Lower lobe of right lung (tissue), 2 donors: ENCODE data around the gene RALGPS1. TPM values are rescaled to one million over a fixed set of nuclear protein-coding genes. Genes with fewer than 3 reads are reported as not detected.
A peak's percentile ranks its signal among the peaks of the same experiment; 100 is the strongest.

Source experiments
- ATAC-seq, 2 donors: fragments of 200-7000 bp; cut with Tn5 transposase; one replicate each; pipeline ENCODE4 v1.9.1; 2020 to 2022; ENCODE audit warnings: mild to moderate bottlenecking in 2 of 2, moderate library complexity in 2 of 2
- DNase-seq: peaks from one replicate; pipeline ENCODE4 v3.0.0-alpha.2; 2020
- H3K27ac ChIP-seq: fragments of 200-600 bp; one replicate; pipeline ENCODE4 v1.8.0; 2022
- H3K27me3 ChIP-seq: fragments of 200-600 bp; one replicate; pipeline ENCODE4 v1.8.0; 2022; ENCODE audit warnings: low read depth
- H3K36me3 ChIP-seq: fragments of 200-600 bp; one replicate; pipeline ENCODE4 v1.8.0; 2022; ENCODE audit warnings: mild to moderate bottlenecking
- H3K4me1 ChIP-seq: fragments of 200-600 bp; one replicate; pipeline ENCODE4 v1.8.0; 2022
- H3K4me3 ChIP-seq: fragments of 200-600 bp; one replicate; pipeline ENCODE4 v1.8.0; 2022; ENCODE audit warnings: mild to moderate bottlenecking
- H3K9me3 ChIP-seq: fragments of 200-600 bp; one replicate; pipeline ENCODE4 v1.8.0; 2022
- CTCF ChIP-seq: fragments of 200-600 bp; IDR thresholded peaks from one replicate; pipeline ENCODE4 v1.8.0; 2022; ENCODE audit warnings: antibody characterized with exemption, mild to moderate bottlenecking
- intact Hi-C: fragments of 100-400 bp; cut with DNase I; formaldehyde crosslinking; loops from one replicate; pipeline ENCODE4 v1.11.0; 2022
- total RNA-seq: library from RNA; stranded (reverse); fragmentation: NEBNext Ultra II Directional; extraction: Animal tissue kit (Norgen Biotek cat#: 25700); gene quantifications from one replicate; pipeline ENCODE4 v1.2.1, GENCODE V29; 2021
- donor health status: DM: no; HTN: yes; CAD: no; lungs with severe emphysema.

RALGPS1 gene
- total RNA-seq, 1 donor from 2014 or later = 17.6 TPM

GRCh38 chr9:127124792-127125191, 210.2 kb downstream of the RALGPS1 start:
- H3K4me1 ChIP-seq = peaks cover 39% of the 10 kb centered on the region
- H3K9me3 ChIP-seq = no peaks in the 10 kb centered on the region
- intact Hi-C loops = no loop called here
- H3K36me3 ChIP-seq = no peaks in the 10 kb centered on the region
- ATAC-seq (no peak), DNase-seq (no peak)
- TF ChIP-seq CTCF = no peak
- H3K27me3 ChIP-seq = peaks cover 6% of the 10 kb centered on the region
- no peak overlapping the region for H3K27ac ChIP-seq
- no peak overlapping the region for H3K4me3 ChIP-seq

- H3K9me3 ChIP-seq = no peaks in the 10 kb centered on the region
- peaks cover 6% of the 10 kb centered on the region for H3K27me3 ChIP-seq
- H3K27ac ChIP-seq = no peak overlapping the region
- peaks cover 37% of the 10 kb centered on the region for H3K4me1 ChIP-seq
- DNase-seq (no peak), ATAC-seq (no peak)
- no peaks in the 10 kb centered on the region for H3K36me3 ChIP-seq
- no peak overlapping the region for H3K4me3 ChIP-seq
- intact Hi-C loops = no loop called here
- TF ChIP-seq CTCF = no peak
Measured at GRCh38 chr9:127126971-127127370, 212.4 kb downstream of the RALGPS1 start.

GRCh38 chr9:127128341-127129072, 213.9 kb downstream of the RALGPS1 start:
- no peak for DNase-seq
- peak overlapping the region; percentile 58 for H3K27ac ChIP-seq
- H3K9me3 ChIP-seq = no peaks in the 10 kb centered on the region
- intact Hi-C loops = no loop called here
- H3K4me1 ChIP-seq = peaks cover 38% of the 10 kb centered on the region
- H3K27me3 ChIP-seq = no peaks in the 10 kb centered on the region
- ATAC-seq = peak; percentile 25 to 37
- TF ChIP-seq CTCF = no peak
- H3K36me3 ChIP-seq = no peaks in the 10 kb centered on the region
- no peak overlapping the region for H3K4me3 ChIP-seq

GRCh38 chr9:127129073-127129717, 214.6 kb downstream of the RALGPS1 start:
- intact Hi-C loops = no loop called here
- ATAC-seq (peak; percentile 0 to 2), DNase-seq (no peak)
- peak overlapping the region; percentile 58 for H3K27ac ChIP-seq
- no peaks in the 10 kb centered on the region for H3K27me3 ChIP-seq
- H3K36me3 ChIP-seq = no peaks in the 10 kb centered on the region
- H3K4me1 ChIP-seq = peaks cover 44% of the 10 kb centered on the region
- no peak overlapping the region for H3K4me3 ChIP-seq
- no peaks in the 10 kb centered on the region for H3K9me3 ChIP-seq
- TF ChIP-seq CTCF = no peak

GRCh38 chr9:127129718-127130085, 215.1 kb downstream of the RALGPS1 start:
- Histone ChIP-seq H3K27me3 (no peaks in the 10 kb centered on the region), H3K4me1 (peaks cover 49% of the 10 kb centered on the region), H3K27ac (peak overlapping the region; percentile 31), H3K4me3 (no peak overlapping the region), H3K36me3 (no peaks in the 10 kb centered on the region), H3K9me3 (no peaks in the 10 kb centered on the region)
- DNase-seq (no peak), ATAC-seq (no peak)
- intact Hi-C loops = no loop called here
- no peak for TF ChIP-seq CTCF
